Activated CD8-positive, alpha-beta memory T cell treated with anti-CD3 and anti-CD28 coated beads for 36 hours (primary cell): Measurements from ENCODE around the gene EFNA5. TPM values are rescaled to one million over a fixed set of nuclear protein-coding genes. Genes with fewer than 3 reads are reported as not detected.

Experiments used
- CTCF ChIA-PET: fragments of 350-600 bp; sonication (Branson Sonifier 250); formaldehyde crosslinking; loops from one replicate; lab custom pipeline; 2021; ENCODE audit warnings: antibody characterized with exemption; lab: Charles Lee
- POLR2A ChIA-PET: fragments of 350-600 bp; sonication (Branson Sonifier 250); formaldehyde crosslinking; loops from one replicate; lab custom pipeline; 2021; ENCODE audit warnings: antibody characterized with exemption; lab: Charles Lee
- total RNA-seq, 2 experiments: library from RNA; stranded (reverse); gene quantifications; one replicate each; pipeline ENCODE4 v1.2.3, GENCODE V29; 2021

EFNA5 gene
- total RNA-seq, 2 experiments from 2014 or later, result not detected

- POLR2A ChIA-PET, result no interaction called here
- CTCF ChIA-PET, result interaction anchor here (1.1 to 1.2 kb wide), 2 partner anchors 10 to 105 kb away, joined by 3 read pairs; no protein-coding TSS in a partner anchor
These were observed 2.8 kb upstream of the EFNA5 start for GRCh38 chr5:107673368-107674136.

GRCh38 chr5:107673039-107673367 lies 2.3 kb upstream of the EFNA5 start:
- CTCF ChIA-PET, result no interaction called here
- POLR2A ChIA-PET, result no interaction called here

GRCh38 chr5:107672211-107673038 lies 1.7 kb upstream of the EFNA5 start:
- CTCF ChIA-PET, result interaction anchor here (0.7 to 1.8 kb wide), 2 partner anchors 29 to 101 kb away, joined by 3 read pairs; no protein-coding TSS in a partner anchor

GRCh38 chr5:107671742-107672210 lies 1.0 kb upstream of the EFNA5 start:
- ChIA-PET CTCF (interaction anchor here (0.7 to 1.8 kb wide), 3 partner anchors 28 to 125 kb away, joined by 3 read pairs; no protein-coding TSS in a partner anchor), POLR2A (no interaction called here)

More at GRCh38 chr5:107672211-107673038, 1.7 kb upstream of the EFNA5 start:
- POLR2A ChIA-PET, result no interaction called here

GRCh38 chr5:107670087-107670931 lies 428 bp downstream of the EFNA5 start:
- CTCF ChIA-PET, result interaction anchor here (0.7 to 1.8 kb wide), 3 partner anchors 98 to 940 kb away, joined by 3 read pairs; no protein-coding TSS in a partner anchor

GRCh38 chr5:107669096-107670031 lies 1.4 kb downstream of the EFNA5 start:
- ChIA-PET POLR2A (no interaction called here), CTCF (interaction anchor here (0.7 kb wide), 1 partner anchor 939 kb away, joined by 3 read pairs; no protein-coding TSS in a partner anchor)

More at GRCh38 chr5:107670087-107670931, 428 bp downstream of the EFNA5 start:
- POLR2A ChIA-PET, result no interaction called here

GRCh38 chr5:107668154-107669095 lies 2.3 kb downstream of the EFNA5 start:
- POLR2A ChIA-PET, result no interaction called here
- CTCF ChIA-PET, result no interaction called here

GRCh38 chr5:107666051-107666655 lies 4.6 kb downstream of the EFNA5 start:
- POLR2A ChIA-PET, result no interaction called here

GRCh38 chr5:107665036-107665570 lies 5.6 kb downstream of the EFNA5 start:
- ChIA-PET CTCF (no interaction called here), POLR2A (no interaction called here)

More at GRCh38 chr5:107666051-107666655, 4.6 kb downstream of the EFNA5 start:
- CTCF ChIA-PET, result no interaction called here

- CTCF ChIA-PET, result interaction anchor here (1.3 kb wide), 1 partner anchor 10 kb away, joined by 3 read pairs; no protein-coding TSS in a partner anchor
- POLR2A ChIA-PET, result interaction anchor here (0.6 kb wide), 1 partner anchor 378 kb away, joined by 3 read pairs; no protein-coding TSS in a partner anchor
These were observed 7.0 kb downstream of the EFNA5 start for GRCh38 chr5:107663697-107664096.

- ChIA-PET CTCF (no interaction called here), POLR2A (no interaction called here)
These were observed 9.1 kb downstream of the EFNA5 start for GRCh38 chr5:107661650-107662044.

- CTCF ChIA-PET, result no interaction called here
- POLR2A ChIA-PET, result no interaction called here
These were observed 9.6 kb downstream of the EFNA5 start for GRCh38 chr5:107661038-107661649.

- ChIA-PET POLR2A (no interaction called here), CTCF (no interaction called here)
These were observed 12.2 kb downstream of the EFNA5 start for GRCh38 chr5:107658528-107658927.

GRCh38 chr5:107655831-107656230 lies 14.9 kb downstream of the EFNA5 start:
- CTCF ChIA-PET, result no interaction called here
- POLR2A ChIA-PET, result no interaction called here

- POLR2A ChIA-PET, result no interaction called here
- CTCF ChIA-PET, result no interaction called here
These were observed 15.9 kb downstream of the EFNA5 start for GRCh38 chr5:107654827-107655226.

GRCh38 chr5:107653685-107654084 lies 17.1 kb downstream of the EFNA5 start:
- ChIA-PET CTCF (no interaction called here), POLR2A (no interaction called here)
